ENCODE results near the gene HSDL1. TPM values are rescaled to one million over a fixed set of nuclear protein-coding genes. Genes with fewer than 3 reads are reported as not detected.

The HSDL1 gene
- total RNA-seq, 1 experiment from 2014 or later, result 55.2 TPM

GRCh38 chr16:84074721-84075120, 70.3 kb downstream of the HSDL1 start:
- no peaks in the 10 kb centered on the region for H3K9me2 ChIP-seq (replicated peaks; ENCODE audit: insufficient read depth, low read length)
- no peak overlapping the region for H2AFZ ChIP-seq (ENCODE audit: low read length)
- no peaks in the 10 kb centered on the region for H3K9me3 ChIP-seq (ENCODE audit: low read length)
- peaks cover 29% of the 10 kb centered on the region for H3K79me2 ChIP-seq (ENCODE audit: low read length)
- H3K27ac ChIP-seq (ENCODE audit: low read length), result no peak overlapping the region
- H3K4me2 ChIP-seq (ENCODE audit: low read depth, low read length, poor library complexity, severe bottlenecking), result no peak overlapping the region
- no peak overlapping the region for H3K4me3 ChIP-seq (ENCODE audit: low read length)
- DNase-seq, result no peak
- no peaks in the 10 kb centered on the region for H3K27me3 ChIP-seq (ENCODE audit: low read length)
- H3K36me3 ChIP-seq (ENCODE audit: insufficient read depth, low read length), result peaks cover 30% of the 10 kb centered on the region; the same call in 1 of the 2 replicates
- H3K4me1 ChIP-seq (ENCODE audit: low read length), result no peaks in the 10 kb centered on the region
- peaks cover 4% of the 10 kb centered on the region; the same call in 1 of the 2 replicates for H4K20me1 ChIP-seq (ENCODE audit: insufficient read depth, low read depth, low read length)
- no peak overlapping the region for H3K9ac ChIP-seq (ENCODE audit: low read length)

Other genes with a start within 250 kb of the HSDL1 start
- gene MLYCD, start 246.1 kb downstream of the HSDL1 start, total RNA-seq (2014; rRNA removed; shearing (Covaris generic); ENCODE audit: low replicate concordance), result 4.7 and 6.8 TPM in 2 replicates
- not detected in 2 replicates for gene OSGIN1, start 191.9 kb downstream of the HSDL1 start, total RNA-seq (2014; rRNA removed; shearing (Covaris generic); ENCODE audit: low replicate concordance)
- not detected in 2 replicates for gene NECAB2, start 176.9 kb downstream of the HSDL1 start, total RNA-seq (2014; rRNA removed; shearing (Covaris generic); ENCODE audit: low replicate concordance)
- not detected in 2 replicates for gene SLC38A8, start 102.4 kb downstream of the HSDL1 start, total RNA-seq (2014; rRNA removed; shearing (Covaris generic); ENCODE audit: low replicate concordance)
- 80.9 and 94.7 TPM in 2 replicates for gene MBTPS1, start 28.2 kb downstream of the HSDL1 start, total RNA-seq (2014; rRNA removed; shearing (Covaris generic); ENCODE audit: low replicate concordance)
- gene DNAAF1, start 131 bp upstream of the HSDL1 start, total RNA-seq (2014; rRNA removed; shearing (Covaris generic); ENCODE audit: low replicate concordance), result not detected in 2 replicates
- gene TAF1C, start 41.9 kb upstream of the HSDL1 start, total RNA-seq (2014; rRNA removed; shearing (Covaris generic); ENCODE audit: low replicate concordance), result 27.8 and 54.5 TPM in 2 replicates
- gene ADAD2, start 46.0 kb upstream of the HSDL1 start, total RNA-seq (2014; rRNA removed; shearing (Covaris generic); ENCODE audit: low replicate concordance), result not detected in 2 replicates
- gene KCNG4, start 94.8 kb upstream of the HSDL1 start, total RNA-seq (2014; rRNA removed; shearing (Covaris generic); ENCODE audit: low replicate concordance), result not detected in 2 replicates
- gene WFDC1, start 149.7 kb upstream of the HSDL1 start, total RNA-seq (2014; rRNA removed; shearing (Covaris generic); ENCODE audit: low replicate concordance), result not detected in 2 replicates
- gene ATP2C2, start 223.4 kb upstream of the HSDL1 start, total RNA-seq (2014; rRNA removed; shearing (Covaris generic); ENCODE audit: low replicate concordance), result not detected in 2 replicates

Data from Karpas-422 (cell line).